OCI-LY3 (cell line): Measurements from ENCODE around the gene NEK9.

Experiments
- CTCF ChIP-seq: fragments of 200-600, 300-600 bp; sonication (generic); IDR thresholded peaks from 2 replicates; pipeline ENCODE4 v1.5.1; 2014; ENCODE audit warnings: antibody characterized with exemption, low read length, low read depth
- EZH2phosphoT487 ChIP-seq: fragments of 200-600 bp; shearing (Covaris generic); IDR thresholded peaks from 2 replicates; pipeline ENCODE4 v1.6.1; 2018; ENCODE audit warnings: antibody characterized with exemption, mixed run types, low read depth

- no peak for TF ChIP-seq CTCF
- no peak for TF ChIP-seq EZH2phosphoT487
Observed at GRCh38 chr14:75138492-75138891, 11.6 kb upstream of the NEK9 start.
